ENCODE data around the gene TPRG1. TPM values are rescaled to one million over a fixed set of nuclear protein-coding genes. Genes with fewer than 3 reads are reported as not detected.

The TPRG1 gene
- total and polyA plus RNA-seq, 2 of the 4 experiments (the other 2 are of a cell fraction): 0.17 TPM; not detected in 1

GRCh38 chr3:189303584-189303983 is 131.8 kb downstream of the TPRG1 start:
- ATAC-seq (ENCODE audit: low read depth) (no peak), DNase-seq (no peak)
- ChIA-PET CTCF (no interaction called here), POLR2A (ENCODE audit: unreplicated experiment) (interaction anchor here (1.0 kb wide), 1 partner anchor 51 kb away, joined by 4 read pairs; no protein-coding TSS in a partner anchor)
- Histone ChIP-seq H2AFZ (replicated peaks; ENCODE audit: low read length, poor library complexity) (no peak overlapping the region), H4K91ac (ENCODE audit: insufficient read depth, low read depth, low read length) (no peak overlapping the region), H2BK20ac (ENCODE audit: low read depth, low read length) (no peak overlapping the region), H3K9me3 (ENCODE audit: control insufficient read depth, insufficient read depth, low read length) (no peaks in the 10 kb centered on the region), H3K36me3 (ENCODE audit: control insufficient read depth, insufficient read depth, low read length) (no peaks in the 10 kb centered on the region), H2BK120ac (ENCODE audit: low read depth, low read length) (no peak overlapping the region), H3K79me1 (ENCODE audit: low read depth in 1 of 2, low read length in 2 of 2) (no peaks in the 10 kb centered on the region), H3K4me3 (ENCODE audit: insufficient read depth, low read depth, low read length) (no peak overlapping the region), H2AK5ac (ENCODE audit: low read depth, low read length) (no peak overlapping the region), H4K8ac (ENCODE audit: low read depth in 2 of 2, low read length in 2 of 2) (no peak overlapping the region), H2AK9ac (replicated peaks; ENCODE audit: low read depth, low read length, poor library complexity) (no peak overlapping the region), H3K27me3 (ENCODE audit: control insufficient read depth, insufficient read depth, low read length) (no peaks in the 10 kb centered on the region; the same call in 1 of the 2 replicates), H3K23ac (ENCODE audit: low read depth, low read length) (no peak overlapping the region), H3K4me2 (ENCODE audit: low read depth, low read length) (no peak overlapping the region), H3K18ac (ENCODE audit: low read depth, low read length) (no peak overlapping the region), H3K4me1 (ENCODE audit: control insufficient read depth, insufficient read depth, low read length) (no peaks in the 10 kb centered on the region), H3K4ac (ENCODE audit: low read depth, low read length) (no peak overlapping the region), H2BK15ac (ENCODE audit: low read depth, low read length) (no peak overlapping the region), H3K14ac (replicated peaks; ENCODE audit: low read depth, low read length) (no peak overlapping the region), H2BK5ac (ENCODE audit: low read depth, low read length, poor library complexity, severe bottlenecking) (no peak overlapping the region), H3K56ac (ENCODE audit: extremely low read depth, insufficient read depth, low read length) (no peak overlapping the region), H3K9ac (ENCODE audit: low read depth, low read length) (no peak overlapping the region), H3K9me1 (ENCODE audit: insufficient read depth, low read length) (no peaks in the 10 kb centered on the region), H3K27ac (ENCODE audit: insufficient read depth, low read length) (no peak overlapping the region), H4K20me1 (ENCODE audit: insufficient read depth, low read length) (no peaks in the 10 kb centered on the region), H4K5ac (ENCODE audit: low read depth, low read length) (no peak overlapping the region)
- BruUV-seq (replicated peaks): no TSS peak
- dilution Hi-C loops (cut with HindIII; ENCODE audit: low sequenced_read_pairs, unreplicated experiment) (no loop called here), in situ Hi-C loops (cut with MboI; ENCODE audit: low sequenced_read_pairs) (no loop called here), intact Hi-C loops (cut with micrococcal nuclease) (no loop called here)
- no peak for TF ChIP-seq FOS (IDR thresholded peaks at IDR 0.05; ENCODE audit: low read depth, low read length)
- TF ChIP-seq MAZ (IDR thresholded peaks at IDR 0.05; ENCODE audit: borderline replicate concordance, low read depth, low read length): no peak
- no peak for TF ChIP-seq POLR2A (IDR thresholded peaks at IDR 0.05; ENCODE audit: low read depth, low read length)
- TF ChIP-seq SMC3 (IDR thresholded peaks at IDR 0.05; ENCODE audit: low read depth, low read length): no peak
- no peak for TF ChIP-seq CHD1 (IDR thresholded peaks at IDR 0.05; ENCODE audit: low read depth, low read length)
- no peak for TF ChIP-seq MXI1 (IDR thresholded peaks at IDR 0.05; ENCODE audit: borderline replicate concordance, low read depth, low read length)
- TF ChIP-seq RCOR1 (IDR thresholded peaks at IDR 0.05; ENCODE audit: insufficient replicate concordance, low read length): no peak
- no peak for TF ChIP-seq RFX5 (IDR thresholded peaks at IDR 0.05; ENCODE audit: low read depth, low read length)
- no peak for TF ChIP-seq RAD21 (IDR thresholded peaks at IDR 0.05; ENCODE audit: low read length)
- no peak for TF ChIP-seq CTCF (conservative IDR thresholded peaks at IDR 0.05; ENCODE audit: low read depth, low read length)
- WGBS, 2 experiments (ENCODE audit: extremely low coverage in 2 of 2, insufficient read length in 1 of 2): no CpG with 5 or more reads among the region's 1 CpG
